ENCODE results near the gene NR2F2.

DNA sequence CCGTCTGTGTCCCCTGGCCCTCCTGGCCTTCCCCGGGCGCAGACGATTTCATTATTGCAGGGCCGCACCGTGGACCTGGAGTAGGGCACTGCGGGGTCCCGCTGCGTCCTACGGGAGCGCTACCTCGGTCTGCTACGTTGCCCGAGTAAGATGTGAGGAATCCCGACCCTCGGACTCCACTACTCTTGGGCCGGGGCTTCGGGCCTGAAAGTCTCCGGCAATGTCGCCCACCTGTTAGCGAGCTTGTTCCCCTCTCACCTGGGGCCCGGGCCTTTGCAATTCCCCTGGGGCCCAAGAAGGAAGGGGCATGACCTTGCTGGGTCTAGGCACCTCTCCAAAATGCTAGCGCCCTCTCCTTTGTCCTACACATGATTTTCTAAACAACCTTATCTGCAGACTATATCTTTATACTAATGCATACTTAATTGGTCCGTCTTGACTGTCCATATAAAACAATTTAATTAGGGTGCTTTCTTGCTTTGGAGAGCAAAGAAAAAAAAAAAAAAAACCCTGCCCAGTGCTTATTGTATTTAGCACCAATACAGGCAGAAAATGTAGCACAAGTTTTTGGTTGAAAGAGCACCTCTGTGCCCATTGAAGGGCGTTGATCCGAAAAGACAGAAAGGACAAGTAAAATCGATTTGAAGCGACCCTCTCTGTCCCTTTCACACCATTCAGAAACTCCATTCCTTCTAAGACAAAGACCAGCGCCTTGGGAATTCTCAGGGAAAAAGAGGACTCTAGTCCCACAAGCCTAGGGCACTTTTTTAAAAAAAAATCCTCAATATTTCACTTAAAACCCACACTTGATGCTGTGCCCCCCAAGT, 7.0 kb upstream of the NR2F2 start:
- no peak for TF ChIP-seq POLR2A (IDR thresholded peaks at IDR 0.05)
- TF ChIP-seq, protein P1, sequence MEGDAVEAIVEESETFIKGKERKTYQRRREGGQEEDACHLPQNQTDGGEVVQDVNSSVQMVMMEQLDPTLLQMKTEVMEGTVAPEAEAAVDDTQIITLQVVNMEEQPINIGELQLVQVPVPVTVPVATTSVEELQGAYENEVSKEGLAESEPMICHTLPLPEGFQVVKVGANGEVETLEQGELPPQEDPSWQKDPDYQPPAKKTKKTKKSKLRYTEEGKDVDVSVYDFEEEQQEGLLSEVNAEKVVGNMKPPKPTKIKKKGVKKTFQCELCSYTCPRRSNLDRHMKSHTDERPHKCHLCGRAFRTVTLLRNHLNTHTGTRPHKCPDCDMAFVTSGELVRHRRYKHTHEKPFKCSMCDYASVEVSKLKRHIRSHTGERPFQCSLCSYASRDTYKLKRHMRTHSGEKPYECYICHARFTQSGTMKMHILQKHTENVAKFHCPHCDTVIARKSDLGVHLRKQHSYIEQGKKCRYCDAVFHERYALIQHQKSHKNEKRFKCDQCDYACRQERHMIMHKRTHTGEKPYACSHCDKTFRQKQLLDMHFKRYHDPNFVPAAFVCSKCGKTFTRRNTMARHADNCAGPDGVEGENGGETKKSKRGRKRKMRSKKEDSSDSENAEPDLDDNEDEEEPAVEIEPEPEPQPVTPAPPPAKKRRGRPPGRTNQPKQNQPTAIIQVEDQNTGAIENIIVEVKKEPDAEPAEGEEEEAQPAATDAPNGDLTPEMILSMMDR (IDR thresholded peaks at IDR 0.05 in 4 of 5, conservative IDR thresholded peaks at IDR 0.05 in 1 of 5) = no peak
